ENCODE measurements around the gene RBMX2.
A peak's percentile ranks its signal among the peaks of the same experiment; 100 is the strongest.
"Not testable (repeated sequence)": the region's sequence is repeated elsewhere in the genome, so short reads cannot be mapped to it uniquely, and the experiment has no call there.

RBMX2 gene, protein sequence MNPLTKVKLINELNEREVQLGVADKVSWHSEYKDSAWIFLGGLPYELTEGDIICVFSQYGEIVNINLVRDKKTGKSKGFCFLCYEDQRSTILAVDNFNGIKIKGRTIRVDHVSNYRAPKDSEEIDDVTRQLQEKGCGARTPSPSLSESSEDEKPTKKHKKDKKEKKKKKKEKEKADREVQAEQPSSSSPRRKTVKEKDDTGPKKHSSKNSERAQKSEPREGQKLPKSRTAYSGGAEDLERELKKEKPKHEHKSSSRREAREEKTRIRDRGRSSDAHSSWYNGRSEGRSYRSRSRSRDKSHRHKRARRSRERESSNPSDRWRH

GRCh38 chrX:130401415-130402207, at the start of gene RBMX2:
Gene RBMX2 (plus strand): TSS chrX:130401987. CDS start chrX:130402033, 46 bp downstream.
- DNase-seq (ENCODE audit: low read depth), result peak; percentile 66
- TF ChIP-seq CTCF (conservative IDR thresholded peaks at IDR 0.05; ENCODE audit: control insufficient read depth, insufficient read depth, low read depth, low read length), result no peak
- peak within 1 kb of the TSS; percentile 74 for H3K4me3 ChIP-seq (ENCODE audit: control insufficient read depth, low read depth, low read length)

DNA sequence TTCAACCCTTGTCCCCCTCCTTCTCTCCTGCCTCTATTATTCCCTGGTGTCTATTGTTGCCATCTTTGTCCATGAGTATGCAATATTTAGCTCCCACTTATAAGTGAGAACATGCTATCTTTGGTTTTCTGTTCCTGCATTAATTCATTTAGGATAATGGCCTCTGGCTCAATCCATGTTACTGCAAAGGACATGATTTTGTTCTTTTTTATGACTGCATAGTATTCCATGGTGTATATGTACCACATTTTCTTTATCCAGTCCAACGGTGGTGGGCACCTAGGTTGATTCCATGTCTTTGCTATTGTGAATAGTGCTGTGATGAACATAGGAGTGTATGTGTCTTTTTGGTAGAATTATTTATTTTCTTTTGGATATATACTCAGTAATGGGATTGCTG, 49.7 kb upstream of the RBMX2 start:
- not testable (repeated sequence) for DNase-seq (ENCODE audit: low read depth); H3K4me3 ChIP-seq (ENCODE audit: control insufficient read depth, low read depth, low read length)

- DNase-seq (ENCODE audit: low read depth), result no peak
- no peak overlapping the region for H3K4me3 ChIP-seq (ENCODE audit: control insufficient read depth, low read depth, low read length)
- no peak for TF ChIP-seq CTCF (conservative IDR thresholded peaks at IDR 0.05; ENCODE audit: control insufficient read depth, insufficient read depth, low read depth, low read length)
Measured at GRCh38 chrX:130376077-130376476, 25.7 kb upstream of the RBMX2 start.

GRCh38 chrX:130378024-130378669, 23.6 kb upstream of the RBMX2 start:
- no peak overlapping the region for H3K4me3 ChIP-seq (ENCODE audit: control insufficient read depth, low read depth, low read length)
- DNase-seq (ENCODE audit: low read depth), result no peak
- TF ChIP-seq CTCF (conservative IDR thresholded peaks at IDR 0.05; ENCODE audit: control insufficient read depth, insufficient read depth, low read depth, low read length), result no peak

DNA sequence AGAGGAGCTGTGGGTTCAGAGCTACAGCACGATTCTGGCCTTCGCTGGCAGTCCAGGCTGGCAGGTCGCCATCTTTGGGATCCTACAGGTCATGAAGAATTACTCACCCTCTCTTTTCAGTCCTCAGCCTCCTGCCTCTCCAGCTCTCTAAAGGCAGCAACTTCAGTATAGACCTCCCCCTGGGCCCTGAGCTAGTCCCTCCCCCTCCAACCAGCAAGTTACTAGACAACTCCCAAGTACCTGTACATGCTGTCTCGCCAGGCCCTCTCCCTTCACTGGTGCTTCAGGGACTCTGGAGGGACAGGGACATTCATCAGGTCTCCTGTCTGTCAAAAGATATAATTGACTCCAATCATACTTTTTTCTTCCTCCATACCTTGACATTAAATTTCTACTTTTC, 16.3 kb upstream of the RBMX2 start, which contains the start of gene GPR119:
TSS of gene GPR119 (minus strand) at position 155 of the 400 bp plus-strand sequence. CDS start 227 bp downstream, outside the sequence.
- no peak for TF ChIP-seq CTCF (conservative IDR thresholded peaks at IDR 0.05; ENCODE audit: control insufficient read depth, insufficient read depth, low read depth, low read length)
- no peak within 1 kb of the TSS for H3K4me3 ChIP-seq (ENCODE audit: control insufficient read depth, low read depth, low read length)
- DNase-seq (ENCODE audit: low read depth), result no peak

- no peak for DNase-seq (ENCODE audit: low read depth)
- H3K4me3 ChIP-seq (ENCODE audit: control insufficient read depth, low read depth, low read length), result no peak overlapping the region
- TF ChIP-seq CTCF (conservative IDR thresholded peaks at IDR 0.05; ENCODE audit: control insufficient read depth, insufficient read depth, low read depth, low read length), result no peak
Measured at GRCh38 chrX:130386408-130386808, 15.4 kb upstream of the RBMX2 start.
